Left hindlimb (tissue), 1 donor: ENCODE measurements around the gene VPS13C.

Experiments
- DNase-seq: peaks from one replicate; pipeline ENCODE4 v3.0.0-alpha.2; 2018

The VPS13C gene

DNA sequence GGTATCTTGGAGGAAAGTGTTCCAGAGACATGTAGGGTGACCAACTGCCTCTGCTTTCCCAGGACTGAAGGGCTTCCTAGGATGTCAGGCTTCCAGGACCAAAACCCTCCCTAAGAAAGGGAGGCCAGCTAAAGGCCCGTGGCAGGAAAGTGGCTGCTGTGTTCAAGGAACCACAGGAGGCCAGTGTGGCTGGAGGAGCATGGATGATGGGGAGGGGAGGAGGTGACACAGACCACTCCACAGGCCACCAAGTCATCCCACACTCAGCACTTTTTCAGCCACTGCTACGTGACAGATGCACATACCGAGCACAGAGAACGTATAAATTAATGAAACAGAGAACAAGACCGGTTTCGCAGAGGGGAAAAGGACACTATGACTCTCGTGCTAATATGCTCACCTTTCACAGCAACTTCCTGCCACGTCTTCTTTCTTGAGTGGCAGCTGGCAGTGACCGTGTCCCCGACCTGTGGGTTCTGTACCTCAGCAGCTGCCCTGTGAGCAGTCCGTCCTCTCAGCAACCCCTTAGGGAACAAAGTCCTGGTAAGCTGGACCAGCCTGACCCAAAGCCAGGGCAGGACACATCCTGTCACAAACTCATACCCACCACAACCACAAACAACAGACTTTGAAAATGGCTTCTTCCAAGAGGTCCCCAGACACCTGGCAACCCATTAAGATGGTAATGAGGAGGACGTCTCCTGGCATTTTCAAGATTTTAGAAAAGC, 244.7 kb downstream of the VPS13C start:
- DNase-seq: no peak

DNA sequence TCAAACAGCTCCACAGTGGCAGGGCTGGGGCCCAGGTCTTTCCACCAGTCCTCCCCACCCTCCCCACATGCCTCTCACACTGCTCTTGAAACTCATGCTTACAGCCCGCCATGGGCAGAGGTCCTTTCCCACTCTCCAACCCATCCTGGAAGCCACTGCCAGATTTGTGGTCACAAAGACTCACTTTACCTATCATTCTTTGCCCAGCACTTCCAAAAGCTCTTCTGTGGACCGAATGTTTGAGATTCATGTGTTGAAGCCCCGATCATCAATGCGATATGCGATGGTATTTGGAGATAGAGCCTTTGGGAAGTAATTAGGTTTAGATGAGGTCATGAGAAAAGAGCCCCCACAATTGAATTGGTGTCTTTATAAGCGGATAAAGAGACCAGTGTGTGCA, 247.8 kb downstream of the VPS13C start:
- DNase-seq: no peak

DNA sequence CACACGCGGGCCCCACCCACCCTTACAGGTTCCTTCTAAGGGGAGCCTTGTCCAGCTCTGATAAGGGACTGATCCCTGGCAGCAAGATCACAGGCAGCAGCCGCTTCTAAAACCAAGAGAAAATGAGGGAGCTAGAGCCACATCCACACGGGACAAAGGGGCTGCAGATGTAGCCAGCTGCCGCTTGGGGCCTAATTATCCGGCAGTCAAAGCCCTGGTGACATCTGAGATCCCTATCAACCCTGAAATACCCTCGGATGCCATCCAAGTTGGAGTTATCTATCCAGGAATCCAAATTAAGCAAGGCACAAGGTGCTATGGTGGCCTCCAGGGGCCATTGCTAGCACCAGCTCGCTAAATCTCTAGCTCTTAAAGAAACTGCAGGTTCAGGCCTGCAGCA, 248.3 kb downstream of the VPS13C start:
- no peak for DNase-seq

DNA sequence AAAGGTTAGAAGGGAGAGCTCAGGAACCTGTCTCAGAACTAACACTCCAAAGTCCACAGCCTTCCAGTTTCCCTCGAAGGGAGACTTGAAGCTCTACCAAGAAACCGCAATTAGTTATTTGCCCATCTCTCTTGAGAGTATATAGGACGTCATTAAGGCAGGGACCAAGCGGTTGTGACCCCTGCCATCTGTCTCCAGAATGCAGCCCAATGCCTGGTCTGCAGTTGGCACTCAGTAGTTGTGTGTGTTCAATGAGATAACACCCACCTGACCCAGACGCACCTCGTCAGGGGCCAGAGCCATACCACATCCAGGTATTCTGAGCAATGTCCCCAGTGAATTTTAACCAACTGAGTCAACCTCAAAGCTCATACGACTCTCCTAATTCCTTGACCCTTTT, 251.0 kb downstream of the VPS13C start:
- DNase-seq: no peak

DNA sequence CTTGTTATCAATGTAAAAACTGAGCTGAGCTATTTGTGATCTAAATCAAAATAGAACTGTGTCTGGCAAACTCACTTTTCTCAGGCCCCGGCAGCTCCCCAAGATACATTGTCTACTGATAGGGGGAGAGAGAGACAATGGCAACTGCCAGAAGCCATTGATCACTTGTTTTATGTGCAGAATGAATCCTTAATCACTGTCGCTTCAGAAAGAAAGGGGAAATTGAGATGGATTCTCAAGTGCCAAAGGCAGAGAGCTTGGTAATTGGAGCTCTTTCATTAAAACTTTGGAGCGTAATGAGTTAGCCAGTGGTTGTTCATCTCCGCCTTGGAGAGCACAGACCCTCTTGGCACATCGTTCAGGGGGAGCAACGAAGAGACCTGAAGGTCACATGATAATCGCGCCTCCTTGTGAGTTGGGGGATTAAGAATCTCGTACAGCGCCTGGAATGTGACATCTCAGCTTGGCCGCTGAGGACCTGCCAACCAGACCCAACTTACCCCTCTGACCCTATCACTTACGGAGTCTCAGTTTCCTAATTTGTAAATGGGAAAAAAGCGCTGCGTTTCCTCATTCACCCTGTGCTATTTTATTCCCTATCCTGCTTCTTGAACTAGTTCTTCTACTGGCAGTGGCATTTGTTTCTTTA, 252.8 kb downstream of the VPS13C start:
- no peak for DNase-seq
